Measurements from ENCODE around the gene FLNB. TPM values are rescaled to one million over a fixed set of nuclear protein-coding genes. Genes with fewer than 3 reads are reported as not detected.

Gene FLNB
- total RNA-seq, 1 donor from 2014 or later, result 83.3 TPM

GRCh38 chr3:58184982-58185360, 176.7 kb downstream of the FLNB start:
- TF ChIP-seq CTCF (IDR thresholded peaks at IDR 0.05), result no peak
- intact Hi-C loops (cut with DNase I), result no loop called here
- H3K27ac ChIP-seq, result no peak overlapping the region
- no peak for ATAC-seq
- H3K36me3 ChIP-seq, result no peaks in the 10 kb centered on the region
- H3K9me3 ChIP-seq, result no peaks in the 10 kb centered on the region
- H3K4me3 ChIP-seq, result no peak overlapping the region
- DNase-seq, result no peak
- no peaks in the 10 kb centered on the region for H3K27me3 ChIP-seq (ENCODE audit: low read depth)
- peaks cover 16% of the 10 kb centered on the region for H3K4me1 ChIP-seq

GRCh38 chr3:58188173-58188564, 179.9 kb downstream of the FLNB start:
- DNase-seq (no peak), ATAC-seq (no peak)
- no peak for TF ChIP-seq CTCF (IDR thresholded peaks at IDR 0.05)
- Histone ChIP-seq H3K9me3 (no peaks in the 10 kb centered on the region), H3K4me3 (no peak overlapping the region), H3K36me3 (no peaks in the 10 kb centered on the region), H3K4me1 (peaks cover 16% of the 10 kb centered on the region), H3K27ac (peak overlapping the region; percentile 12), H3K27me3 (ENCODE audit: low read depth) (no peaks in the 10 kb centered on the region)
- intact Hi-C loops (cut with DNase I), result no loop called here

- no peaks in the 10 kb centered on the region for H3K36me3 ChIP-seq
- H3K4me3 ChIP-seq, result no peak overlapping the region
- intact Hi-C loops (cut with DNase I), result no loop called here
- ATAC-seq (peak in 1 of 2 donors; percentile 29), DNase-seq (no peak)
- no peaks in the 10 kb centered on the region for H3K27me3 ChIP-seq (ENCODE audit: low read depth)
- H3K27ac ChIP-seq, result peak overlapping the region; percentile 12
- no peak for TF ChIP-seq CTCF (IDR thresholded peaks at IDR 0.05)
- H3K9me3 ChIP-seq, result no peaks in the 10 kb centered on the region
- peaks cover 16% of the 10 kb centered on the region for H3K4me1 ChIP-seq
Measured at GRCh38 chr3:58188921-58189451, 180.8 kb downstream of the FLNB start.

GRCh38 chr3:58189691-58190090, 181.5 kb downstream of the FLNB start:
- DNase-seq (no peak), ATAC-seq (no peak)
- Histone ChIP-seq H3K27me3 (ENCODE audit: low read depth) (no peaks in the 10 kb centered on the region), H3K4me1 (peaks cover 16% of the 10 kb centered on the region), H3K4me3 (no peak overlapping the region), H3K36me3 (no peaks in the 10 kb centered on the region), H3K9me3 (no peaks in the 10 kb centered on the region), H3K27ac (peak overlapping the region; percentile 18)
- no peak for TF ChIP-seq CTCF (IDR thresholded peaks at IDR 0.05)
- intact Hi-C loops (cut with DNase I), result no loop called here

- Histone ChIP-seq H3K27me3 (ENCODE audit: low read depth) (no peaks in the 10 kb centered on the region), H3K27ac (no peak overlapping the region), H3K4me3 (no peak overlapping the region), H3K36me3 (no peaks in the 10 kb centered on the region), H3K4me1 (peaks cover 16% of the 10 kb centered on the region), H3K9me3 (no peaks in the 10 kb centered on the region)
- no peak for TF ChIP-seq CTCF (IDR thresholded peaks at IDR 0.05)
- intact Hi-C loops (cut with DNase I), result no loop called here
- DNase-seq (no peak), ATAC-seq (no peak)
Measured at GRCh38 chr3:58190291-58190690, 182.1 kb downstream of the FLNB start.

GRCh38 chr3:58190882-58191281, 182.7 kb downstream of the FLNB start:
- H3K27ac ChIP-seq, result no peak overlapping the region
- H3K4me3 ChIP-seq, result no peak overlapping the region
- DNase-seq (no peak), ATAC-seq (no peak)
- intact Hi-C loops (cut with DNase I), result no loop called here
- TF ChIP-seq CTCF (IDR thresholded peaks at IDR 0.05), result no peak
- H3K4me1 ChIP-seq, result peaks cover 16% of the 10 kb centered on the region
- no peaks in the 10 kb centered on the region for H3K9me3 ChIP-seq
- no peaks in the 10 kb centered on the region for H3K36me3 ChIP-seq
- H3K27me3 ChIP-seq (ENCODE audit: low read depth), result no peaks in the 10 kb centered on the region

Data from lower lobe of right lung (tissue), 2 donors.